Stimulated activated CD4-positive, alpha-beta T cell treated with anti-CD3 and anti-CD28 coated beads, TNF-alpha, amount 100 ng/mL, for 1 hour (primary cell): Measurements from ENCODE around the gene SREBF2.
A peak's percentile ranks its signal among the peaks of the same experiment; 100 is the strongest.
"Not testable (repeated sequence)": the region's sequence is repeated elsewhere in the genome, so short reads cannot be mapped to it uniquely, and the experiment has no call there.

Experiments
- DNase-seq, 3 donors: peaks; one replicate each; pipeline ENCODE4 v3.0.0-alpha.2; 2020; ENCODE audit warnings: low read depth in 3 of 3, low spot score in 1 of 3

SREBF2 gene

DNA sequence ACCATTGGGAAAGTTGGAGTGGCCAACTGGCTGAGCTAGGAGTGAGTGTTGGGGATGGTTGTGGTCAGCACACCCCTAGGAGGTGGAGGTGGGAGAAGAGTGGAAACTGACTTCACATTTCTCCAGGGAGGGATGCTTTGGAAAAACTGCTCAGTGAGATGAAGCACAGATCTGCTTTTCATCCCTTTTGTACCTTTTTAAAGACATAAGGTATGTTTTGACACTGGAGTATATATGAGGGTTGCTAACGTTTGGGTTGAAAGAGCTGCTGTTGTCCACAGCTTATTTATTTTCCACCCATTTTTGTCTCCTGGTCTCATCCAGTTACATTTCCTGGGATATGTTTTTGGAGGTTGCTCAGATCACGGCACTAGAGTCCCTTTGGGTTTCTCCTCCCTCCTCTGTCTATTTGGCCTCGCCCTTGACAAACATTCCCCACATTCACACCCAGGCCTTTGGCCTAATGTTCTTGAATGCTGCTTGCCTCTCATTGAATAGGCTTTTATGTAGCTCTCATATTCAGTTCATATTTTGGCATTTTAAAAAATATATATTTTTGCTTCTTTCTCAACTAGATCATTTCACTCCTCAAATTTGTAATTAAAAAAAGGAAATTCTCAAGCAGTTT is 8.3 kb downstream of the SREBF2 start:
- DNase-seq = no peak

DNA sequence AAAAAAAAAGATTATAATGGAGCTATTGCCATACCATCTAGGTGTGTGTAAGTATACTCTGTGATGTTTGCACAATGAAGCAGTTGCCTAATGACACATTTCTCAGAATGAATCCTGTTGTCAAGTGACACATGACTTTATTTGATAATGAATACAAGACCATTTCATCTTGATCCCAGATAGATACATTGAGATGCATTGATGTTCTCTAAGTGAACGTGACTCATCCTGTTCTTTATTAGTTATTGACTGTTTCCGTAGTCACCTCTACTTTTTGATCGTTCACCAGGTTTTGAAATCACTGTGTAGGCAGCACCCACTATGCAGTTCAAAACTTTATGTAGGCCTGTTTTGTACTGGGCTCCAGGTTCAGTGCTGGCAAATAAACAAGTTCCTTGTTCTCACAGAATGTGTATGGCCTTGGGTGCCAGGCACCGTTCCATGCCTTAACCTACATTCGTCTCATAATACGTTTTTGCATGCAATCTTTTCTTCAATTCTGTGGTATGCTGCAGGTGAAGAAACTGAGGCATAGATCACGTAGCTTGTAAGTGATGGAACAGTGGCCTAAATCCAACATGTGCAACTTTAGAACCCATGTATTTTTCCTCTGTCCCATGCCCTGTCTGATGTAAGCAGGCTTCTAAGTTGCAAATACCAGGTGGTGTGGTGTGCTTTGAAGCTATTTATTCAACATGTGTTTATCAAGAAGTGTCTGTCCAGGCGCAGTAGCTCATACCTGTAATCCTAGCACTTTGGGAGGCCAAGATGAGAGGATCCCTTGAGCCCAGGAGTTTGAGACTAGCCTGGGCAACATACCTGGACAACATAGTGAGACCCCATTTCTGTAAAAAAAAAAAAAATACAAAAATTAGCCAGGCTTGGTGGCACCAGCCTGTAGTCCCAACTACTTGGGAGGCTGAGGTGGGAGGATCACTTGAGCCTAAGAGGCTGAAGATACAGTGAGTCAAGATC is 10.4 kb downstream of the SREBF2 start:
- no peak for DNase-seq

DNA sequence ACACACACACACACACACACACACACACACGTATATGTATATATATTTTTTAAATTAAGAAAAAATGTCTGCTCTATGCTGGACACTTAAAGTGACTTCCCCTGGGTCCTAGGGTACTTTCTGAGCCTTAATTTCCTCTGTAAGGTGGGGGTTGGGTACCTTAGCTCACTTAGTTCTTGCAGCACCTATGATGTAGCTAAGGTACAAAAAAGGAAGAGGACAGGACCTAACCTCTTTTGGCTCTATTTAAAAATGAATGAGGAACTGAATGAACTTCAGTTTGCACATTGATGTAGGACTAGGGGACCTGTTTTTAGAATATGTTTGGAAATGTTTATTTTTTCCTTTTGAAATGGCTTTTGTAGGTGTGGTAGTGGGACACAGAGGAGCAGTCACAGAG is 11.1 kb downstream of the SREBF2 start:
- no peak for DNase-seq

DNA sequence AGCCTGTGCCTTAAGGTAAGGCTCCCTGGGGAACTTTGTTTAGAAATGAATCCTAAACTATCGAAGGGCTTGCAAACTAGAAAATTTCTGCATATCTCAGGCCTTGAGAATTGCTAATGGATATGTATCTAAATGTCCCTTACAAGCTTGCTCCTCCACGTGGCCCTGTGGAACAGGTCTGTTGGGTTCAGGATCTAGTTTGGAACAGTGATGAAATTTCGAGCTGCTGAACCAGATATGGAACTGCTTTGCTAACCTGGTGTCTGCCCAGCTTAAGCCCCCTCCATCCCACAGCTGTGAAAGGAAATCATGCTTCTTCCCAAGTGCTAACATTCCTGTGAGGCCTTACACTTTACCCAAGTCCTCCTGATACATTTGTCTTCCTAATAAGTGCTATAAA is 11.6 kb downstream of the SREBF2 start:
- DNase-seq = no peak

DNA sequence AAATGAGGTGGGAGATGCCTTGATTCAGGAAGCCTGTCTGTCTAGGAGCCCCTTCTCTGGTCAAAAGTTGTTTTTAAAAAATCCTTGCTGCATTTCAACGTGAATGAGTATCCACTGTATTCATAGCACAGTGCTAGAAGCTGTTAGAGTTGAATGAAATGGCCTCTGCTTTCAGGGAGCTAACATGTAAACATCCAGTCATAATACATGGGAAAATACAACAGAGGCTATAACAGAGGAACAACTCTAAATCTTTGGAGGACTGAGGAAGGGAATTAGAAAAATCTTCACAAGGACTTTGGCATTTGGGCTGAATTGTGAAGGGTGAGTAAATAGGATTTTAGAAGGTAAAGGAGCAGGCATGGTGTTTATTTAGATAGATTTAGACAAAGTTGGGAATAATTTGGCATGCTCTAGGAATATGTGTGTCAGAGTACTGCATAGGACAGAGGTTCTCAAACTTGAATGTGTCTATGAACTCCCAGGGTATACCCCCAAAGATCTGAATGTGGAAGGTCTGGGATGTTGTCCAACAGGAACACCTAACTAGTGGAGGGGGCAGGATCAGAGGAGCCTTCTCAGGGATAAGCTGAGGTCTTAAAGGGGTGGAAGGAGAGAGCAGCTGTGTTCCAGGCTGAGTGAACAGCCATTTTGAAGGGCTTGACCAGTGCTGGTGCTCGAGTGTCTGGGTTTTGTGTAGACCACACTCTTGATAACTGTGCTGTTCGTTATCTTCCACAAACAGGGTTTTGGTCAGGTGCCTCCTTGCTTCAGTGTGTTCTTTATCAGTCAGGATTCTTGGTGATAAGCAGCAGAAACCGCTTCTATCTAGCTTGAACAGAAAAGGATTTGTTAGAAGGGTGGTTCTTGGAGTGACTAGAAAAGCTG is 12.7 kb downstream of the SREBF2 start:
- DNase-seq = no peak

DNA sequence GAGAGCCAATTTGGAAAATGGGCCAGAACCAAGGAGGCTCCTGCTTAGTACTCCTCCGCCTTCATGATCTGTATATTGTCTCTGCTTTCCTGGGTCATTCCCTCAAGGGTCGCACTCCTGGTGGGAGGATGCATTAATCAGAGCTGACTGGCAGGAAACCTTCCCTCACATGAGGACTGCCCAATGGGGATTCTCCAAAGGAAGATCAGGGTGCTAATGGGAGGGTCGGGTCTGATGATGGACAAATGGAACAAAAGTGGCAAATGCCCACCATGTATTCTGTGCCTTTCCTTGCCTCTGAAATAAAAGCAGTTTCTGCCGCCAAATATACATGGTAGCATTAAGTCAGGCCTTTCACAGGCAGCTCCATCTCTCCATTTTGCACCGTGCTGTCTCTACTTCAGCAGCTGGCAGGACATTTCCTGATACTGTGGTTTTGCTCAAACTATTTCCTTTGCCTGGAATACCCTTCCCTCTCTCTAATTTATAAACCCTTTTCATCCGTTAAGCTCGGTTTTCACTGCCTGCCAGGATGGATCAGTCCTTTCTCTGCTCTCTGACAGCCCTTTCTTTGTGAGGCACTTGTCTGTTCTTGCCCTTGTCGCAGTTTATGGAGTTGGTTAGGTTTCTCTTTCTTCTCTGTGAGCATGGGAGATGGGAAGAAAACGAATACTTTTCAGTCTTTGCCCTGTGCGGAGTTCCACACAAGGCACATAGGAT is 13.5 kb downstream of the SREBF2 start:
- no peak for DNase-seq

DNA sequence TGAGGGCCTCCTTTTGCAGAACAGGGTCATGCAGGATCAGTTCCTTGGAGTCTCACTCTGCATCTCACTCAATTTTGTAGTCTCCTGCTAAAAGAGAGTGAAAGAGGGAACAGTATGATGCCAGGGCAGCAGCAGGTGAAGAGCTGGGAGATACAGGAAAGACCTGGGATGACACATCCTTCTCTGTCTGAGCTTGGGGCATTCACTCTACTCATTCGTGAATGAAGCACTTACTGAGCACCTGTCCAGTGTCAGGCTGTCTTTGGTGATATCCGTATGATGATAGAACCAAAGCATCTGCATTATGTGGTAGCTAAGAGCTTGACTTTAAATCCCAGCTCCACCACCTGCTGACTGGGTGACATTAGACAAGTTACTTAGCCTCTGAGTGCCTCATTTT is 14.4 kb downstream of the SREBF2 start:
- no peak for DNase-seq

DNA sequence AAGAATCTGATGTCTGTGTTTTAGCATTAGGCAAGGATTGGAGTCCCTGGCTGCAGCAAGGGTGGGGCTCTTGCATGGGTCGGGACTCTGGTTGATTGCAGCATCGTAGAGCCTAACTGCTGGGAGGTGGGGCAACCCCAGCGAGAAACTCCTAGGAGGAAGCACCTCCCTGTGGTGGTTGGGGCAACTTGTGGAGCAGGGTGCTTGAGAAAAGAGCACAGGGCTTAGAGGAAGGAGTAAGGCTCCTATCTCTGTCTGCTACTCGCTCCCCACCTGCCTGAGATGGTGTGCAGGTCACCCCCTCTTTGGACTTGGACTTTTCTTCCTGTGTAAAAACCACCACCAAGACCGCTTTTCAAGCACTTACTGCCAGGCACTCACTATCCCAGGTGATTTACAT is 15.6 kb downstream of the SREBF2 start:
- no peak for DNase-seq

DNA sequence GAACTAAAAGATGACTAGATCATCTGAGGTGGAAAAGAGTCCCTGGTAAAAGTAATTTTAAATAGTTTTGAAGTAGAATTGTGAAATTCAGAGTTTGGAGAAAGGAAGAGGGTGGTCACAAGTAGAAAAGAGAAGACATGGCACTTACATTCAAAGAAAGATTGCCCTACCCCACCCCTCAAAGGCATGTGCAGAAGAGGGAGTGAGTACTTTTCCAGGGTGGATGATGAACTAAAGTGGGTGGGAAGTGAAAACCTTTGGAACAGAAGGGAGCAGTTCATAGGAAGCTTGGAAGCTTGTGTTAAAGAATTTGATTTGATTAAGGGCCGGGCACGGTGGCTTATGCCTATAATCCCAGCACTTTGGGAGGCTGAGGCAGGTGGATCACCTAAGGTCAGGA is 23.6 kb downstream of the SREBF2 start:
- no peak for DNase-seq

DNA sequence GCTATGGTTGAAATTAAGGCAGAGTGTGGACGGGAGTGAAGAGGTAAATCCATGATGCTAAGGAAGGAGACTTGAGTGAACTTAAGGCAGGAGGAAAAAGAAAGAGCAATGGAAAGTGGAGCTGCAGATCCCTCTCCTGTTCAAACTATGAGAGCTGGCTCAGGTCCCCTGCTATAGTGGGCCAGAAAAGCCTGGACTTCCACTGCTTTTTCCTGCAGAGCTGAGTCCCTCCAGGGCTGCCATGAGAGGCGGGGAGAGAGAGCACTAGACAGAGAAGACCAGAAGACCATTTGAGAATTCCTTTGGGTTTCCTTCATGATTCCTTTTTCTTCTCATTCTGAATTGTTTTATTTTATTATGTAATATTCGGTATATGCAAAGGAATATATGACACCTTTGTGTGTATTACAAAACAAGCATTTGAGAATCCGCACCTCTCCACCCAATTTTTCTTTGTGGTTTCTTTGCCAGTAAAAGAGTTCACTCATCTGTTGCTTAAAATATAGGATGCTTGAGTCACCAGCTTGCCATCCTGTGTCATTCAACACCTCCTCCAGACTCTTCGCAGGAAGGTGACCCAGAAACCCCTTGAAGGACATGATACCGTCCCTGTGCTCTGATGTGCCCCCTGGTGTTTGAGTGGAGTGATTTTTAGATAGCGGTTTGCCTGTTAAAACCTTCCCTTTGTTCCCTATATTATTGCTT is 24.4 kb downstream of the SREBF2 start:
- DNase-seq = peak; percentile 36 to 57 (median 41)

DNA sequence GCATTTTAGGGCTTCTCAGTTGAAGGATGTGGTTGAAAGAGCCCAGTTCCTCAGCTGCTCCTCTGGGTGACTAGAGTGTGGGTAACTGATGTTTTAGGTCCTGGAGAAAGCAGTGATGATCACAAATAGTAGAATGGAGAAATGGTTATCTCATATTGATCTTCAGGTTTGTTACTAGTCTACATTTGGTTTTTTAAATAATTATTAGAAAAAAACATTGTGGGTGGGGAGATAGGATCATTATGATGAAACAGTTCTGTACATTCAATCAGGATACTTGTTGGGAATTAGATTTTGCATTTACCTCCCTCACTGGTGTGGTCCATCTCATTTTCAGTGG is 24.9 kb downstream of the SREBF2 start:
- DNase-seq = no peak

DNA sequence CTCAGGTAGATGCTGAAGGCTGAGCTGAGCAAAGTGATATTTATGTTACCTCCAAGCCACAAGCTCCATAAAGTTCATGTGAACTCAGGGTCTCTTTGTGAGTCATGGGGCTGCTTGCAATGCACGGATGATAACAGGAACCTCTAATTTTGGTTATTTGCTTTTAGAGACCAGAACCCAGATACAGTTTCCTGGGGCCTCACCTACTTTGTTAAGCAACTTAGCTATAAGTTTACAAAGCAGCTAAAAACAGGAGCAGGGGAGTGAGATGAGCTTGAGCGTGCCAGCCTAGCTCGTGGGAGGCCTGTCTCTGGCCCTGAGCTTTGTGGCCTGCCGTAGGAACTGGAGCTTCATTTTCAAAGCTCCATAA is 29.2 kb downstream of the SREBF2 start:
- peak in 2 of 3 donors; percentile 22 to 24 for DNase-seq

DNA sequence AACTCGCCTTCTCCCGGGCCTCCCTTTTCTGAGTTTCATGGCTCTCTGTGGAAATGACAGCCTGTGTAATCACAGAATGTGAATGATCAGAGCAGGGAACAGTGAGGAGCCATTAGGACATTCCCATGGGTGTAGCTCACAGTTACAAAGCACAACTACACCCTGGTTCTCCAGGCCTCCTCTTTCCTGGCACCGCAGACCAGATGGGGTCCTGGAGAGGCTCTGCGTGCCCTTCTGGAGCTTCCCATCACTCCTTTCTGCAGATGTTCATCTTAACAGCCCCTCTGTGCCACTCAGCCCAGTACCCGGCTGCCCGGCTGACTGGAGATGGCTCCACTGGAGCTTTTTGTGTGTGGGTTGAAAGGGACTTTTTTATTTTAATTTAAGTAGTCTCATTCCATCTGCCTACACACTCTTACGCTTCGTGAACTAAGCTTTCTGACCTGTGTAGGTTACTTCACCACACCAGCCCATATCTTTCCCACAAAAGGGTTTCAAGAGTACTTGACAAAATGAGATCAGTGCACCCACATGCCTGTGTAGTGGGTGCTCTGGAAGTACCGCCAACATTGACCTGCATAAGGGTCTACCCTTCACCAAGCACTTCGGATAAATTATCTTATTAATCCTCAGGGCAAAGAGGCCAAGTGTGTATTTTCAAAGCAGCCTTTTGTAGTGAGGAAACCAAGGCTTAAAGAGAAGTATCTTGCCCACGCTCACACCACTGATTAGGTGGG is 29.8 kb downstream of the SREBF2 start:
- peak in 1 of 3 donors; percentile 41 for DNase-seq

DNA sequence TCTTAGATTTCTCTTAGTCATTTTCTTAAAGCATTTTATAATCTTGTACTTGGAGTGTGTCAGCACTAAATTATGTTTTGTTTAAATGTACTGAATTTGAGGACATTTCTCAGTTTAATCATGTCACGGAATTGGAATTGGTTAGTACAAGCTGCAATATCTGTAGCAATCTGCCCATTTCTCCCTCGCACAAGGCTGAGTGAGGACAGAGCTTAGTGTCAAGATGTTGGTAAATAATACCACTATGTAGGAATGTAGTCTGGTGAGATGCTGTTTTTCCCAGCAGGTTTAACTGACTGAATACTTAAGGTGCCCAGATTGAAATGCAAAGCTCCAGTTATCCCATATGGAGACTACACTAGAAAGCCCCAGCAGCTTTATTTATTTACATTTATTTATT is 30.6 kb downstream of the SREBF2 start:
- no peak for DNase-seq

DNA sequence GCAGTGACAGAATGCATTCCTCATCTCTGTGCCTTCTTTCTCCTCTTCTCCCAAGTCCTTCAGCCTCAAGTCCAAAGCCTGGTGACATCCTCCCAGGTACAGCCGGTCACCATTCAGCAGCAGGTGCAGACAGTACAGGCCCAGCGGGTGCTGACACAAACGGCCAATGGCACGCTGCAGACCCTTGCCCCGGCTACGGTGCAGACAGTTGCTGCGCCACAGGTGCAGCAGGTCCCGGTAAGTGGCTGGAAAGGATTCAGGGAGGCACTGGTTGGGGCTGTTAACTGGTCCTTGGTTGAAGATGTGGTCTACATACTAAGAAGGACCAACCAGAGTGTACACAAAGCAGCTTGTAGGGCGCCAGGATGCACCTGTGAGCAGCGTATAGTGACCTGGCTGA is 35.7 kb downstream of the SREBF2 start:
- no peak for DNase-seq

DNA sequence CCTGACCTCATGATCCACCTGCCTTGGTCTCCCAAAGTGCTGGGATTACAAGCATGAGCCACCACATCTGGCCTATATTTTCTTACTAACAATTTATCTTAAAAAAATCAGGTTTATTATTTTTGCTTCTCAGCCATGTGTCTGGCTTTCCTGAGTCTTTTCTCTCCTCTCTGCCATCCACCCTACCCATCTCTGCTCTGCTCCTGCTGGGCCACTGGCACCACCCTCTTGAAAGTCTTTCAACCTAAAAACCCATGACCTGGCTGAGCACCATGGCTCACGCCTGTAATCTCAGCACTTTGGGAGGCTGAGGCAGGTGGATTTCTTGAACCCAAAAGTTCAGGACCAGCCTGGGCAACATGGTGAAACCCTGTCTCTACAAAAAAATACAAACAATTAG is 37.2 kb downstream of the SREBF2 start:
- DNase-seq = not testable (repeated sequence)

DNA sequence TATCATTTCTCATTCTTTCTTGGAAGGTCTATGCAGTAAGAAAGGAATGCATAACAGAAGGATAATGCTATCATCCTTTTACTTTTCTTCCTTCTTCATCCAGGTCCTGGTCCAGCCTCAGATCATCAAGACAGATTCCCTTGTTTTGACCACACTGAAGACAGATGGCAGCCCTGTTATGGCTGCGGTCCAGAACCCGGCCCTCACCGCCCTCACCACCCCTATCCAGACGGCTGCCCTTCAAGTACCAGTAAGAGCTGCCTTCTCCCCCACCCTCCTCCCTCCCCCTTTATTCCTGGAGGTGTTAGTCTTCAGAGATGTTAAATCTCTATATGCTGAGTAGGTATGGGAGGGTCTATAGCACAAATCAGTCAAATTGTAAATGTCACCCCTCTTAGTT is 37.9 kb downstream of the SREBF2 start:
- DNase-seq = no peak

DNA sequence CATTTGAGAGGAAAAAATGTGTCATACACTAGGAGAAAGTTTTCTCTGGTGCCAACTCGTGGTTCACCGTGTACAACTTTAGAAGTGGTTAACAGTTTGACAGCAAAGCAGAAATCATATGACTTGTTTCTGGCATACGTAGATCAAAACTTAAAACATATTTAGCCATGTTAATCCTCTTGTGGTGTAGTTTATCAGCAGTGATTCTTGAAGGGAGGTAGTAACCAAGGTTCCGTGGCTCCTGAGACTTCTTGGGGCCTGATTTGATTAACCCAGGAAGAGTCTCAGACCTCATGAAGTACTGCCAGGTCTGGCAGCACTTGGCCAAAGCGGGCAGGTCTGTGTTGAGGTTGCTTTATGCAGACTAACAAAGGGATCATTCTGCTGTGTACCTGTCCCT is 40.5 kb downstream of the SREBF2 start:
- DNase-seq = no peak

DNA sequence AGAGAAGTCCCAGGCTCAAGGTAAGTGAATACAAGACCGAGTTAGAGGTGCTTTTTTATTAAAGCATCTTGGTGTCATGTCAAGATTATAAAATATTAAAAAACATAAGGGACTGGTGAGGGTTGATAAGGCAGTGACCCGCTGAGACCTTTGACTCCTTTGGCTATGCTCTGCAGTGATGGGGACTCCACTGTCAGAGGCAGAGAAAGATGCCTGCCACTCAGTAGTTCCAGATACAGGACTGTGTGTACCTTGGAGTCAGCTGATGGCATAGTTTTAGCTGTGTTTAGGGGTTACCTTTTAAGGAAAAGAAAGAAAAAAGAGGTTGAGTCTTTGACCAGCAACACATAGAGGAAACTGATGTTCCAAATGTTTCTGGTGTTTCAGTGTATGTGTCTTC is 41.2 kb downstream of the SREBF2 start:
- DNase-seq = no peak
